Thoracic aorta (tissue), 2 donors: ENCODE data around the gene PDHX. TPM values are rescaled to one million over a fixed set of nuclear protein-coding genes. Genes with fewer than 3 reads are reported as not detected.

ENCODE experiments used
- ATAC-seq: fragments of 150-250 bp; one replicate; pipeline ENCODE4 v1.8.0; 2017; ENCODE audit warnings: low read depth; ENCODE audit not compliant: insufficient number of reproducible peaks, low FRiP score
- DNase-seq: peaks from one replicate; pipeline ENCODE4 v3.0.0-alpha.2; 2020; ENCODE audit warnings: low spot score
- H3K27ac ChIP-seq, 2 donors: fragments of 200-600 bp; sonication (generic); 1 replicate in 1 of 2; 2 replicates in 1 of 2; pipeline ENCODE4 v1.5.1; 2016; ENCODE audit warnings: mild to moderate bottlenecking in 2 of 2, moderate library complexity in 2 of 2
- H3K27me3 ChIP-seq: fragments of 200-600 bp; sonication (generic); replicated peaks from 2 replicates; pipeline ENCODE4 v1.6.0; 2016; ENCODE audit warnings: mild to moderate bottlenecking; ENCODE audit not compliant: insufficient read depth
- H3K36me3 ChIP-seq: fragments of 200-600 bp; sonication (generic); one replicate; pipeline ENCODE4 v1.5.1; 2016
- H3K4me1 ChIP-seq, 2 donors: fragments of 200-600 bp; sonication (generic); 1 replicate in 1 of 2; 2 replicates in 1 of 2; pipeline versions ENCODE4 v1.5.1 to v1.6.0; 2016; ENCODE audit warnings: low read depth in 2 of 2, mild to moderate bottlenecking in 1 of 2; ENCODE audit not compliant: control insufficient read depth in 1 of 2
- H3K4me3 ChIP-seq: fragments of 200-600 bp; sonication (generic); 2 replicates; pipeline ENCODE4 v1.5.1; 2016; ENCODE audit warnings: mild to moderate bottlenecking
- H3K9me3 ChIP-seq: fragments of 200-600 bp; sonication (generic); 2 replicates; pipeline ENCODE4 v1.5.1; 2016
- CTCF ChIP-seq: fragments of 200-600 bp; sonication (generic); IDR thresholded peaks from one replicate; pipeline ENCODE4 v1.5.1; 2019; ENCODE audit warnings: antibody characterized with exemption
- total RNA-seq, 2 donors: library from RNA; depleted of rRNA; stranded (reverse); fragments of >200 nt; gene quantifications; one replicate each; pipeline versions ENCODE4 v1.1.0 to v1.2.3, GENCODE V29; 2016

PDHX gene
- total RNA-seq, 2 donors from 2014 or later, result 19.8 to 27.5 TPM

- no peak for TF ChIP-seq CTCF
- Histone ChIP-seq H3K27me3 (no peaks in the 10 kb centered on the region), H3K9me3 (no peaks in the 10 kb centered on the region), H3K27ac (no peak overlapping the region), H3K36me3 (peaks cover 16% of the 10 kb centered on the region), H3K4me1 (peaks cover 0 to 6% of the 10 kb centered on the region in 2 donors), H3K4me3 (no peak overlapping the region)
- no peak for DNase-seq
- ATAC-seq, result no peak
Measured at GRCh38 chr11:34971928-34972327, 55.5 kb downstream of the PDHX start.

GRCh38 chr11:34972366-34972765 is 55.9 kb downstream of the PDHX start:
- H3K36me3 ChIP-seq, result peaks cover 16% of the 10 kb centered on the region
- no peak for TF ChIP-seq CTCF
- no peak for DNase-seq
- peaks cover 0 to 6% of the 10 kb centered on the region in 2 donors for H3K4me1 ChIP-seq
- no peak overlapping the region for H3K4me3 ChIP-seq
- no peaks in the 10 kb centered on the region for H3K9me3 ChIP-seq
- no peak overlapping the region for H3K27ac ChIP-seq
- no peaks in the 10 kb centered on the region for H3K27me3 ChIP-seq
- ATAC-seq, result no peak

GRCh38 chr11:34972892-34973291 is 56.5 kb downstream of the PDHX start:
- Histone ChIP-seq H3K27ac (no peak overlapping the region), H3K36me3 (peaks cover 16% of the 10 kb centered on the region), H3K4me1 (peaks cover 0 to 6% of the 10 kb centered on the region in 2 donors), H3K9me3 (no peaks in the 10 kb centered on the region), H3K4me3 (no peak overlapping the region), H3K27me3 (no peaks in the 10 kb centered on the region)
- DNase-seq, result no peak
- no peak for TF ChIP-seq CTCF
- no peak for ATAC-seq

GRCh38 chr11:34975482-34975881 is 59.1 kb downstream of the PDHX start:
- no peak for TF ChIP-seq CTCF
- DNase-seq (no peak), ATAC-seq (no peak)
- H3K9me3 ChIP-seq, result no peaks in the 10 kb centered on the region
- no peak overlapping the region for H3K27ac ChIP-seq
- peaks cover 0 to 6% of the 10 kb centered on the region in 2 donors for H3K4me1 ChIP-seq
- no peaks in the 10 kb centered on the region for H3K27me3 ChIP-seq
- H3K36me3 ChIP-seq, result peaks cover 4% of the 10 kb centered on the region
- H3K4me3 ChIP-seq, result no peak overlapping the region

GRCh38 chr11:34976496-34977088 is 60.2 kb downstream of the PDHX start:
- no peak for TF ChIP-seq CTCF
- no peak overlapping the region for H3K27ac ChIP-seq

More at GRCh38 chr11:34976496-34977088, 60.2 kb downstream of the PDHX start:
- ATAC-seq (no peak), DNase-seq (no peak)
- peaks cover 3% of the 10 kb centered on the region for H3K36me3 ChIP-seq
- H3K27me3 ChIP-seq, result no peaks in the 10 kb centered on the region
- no peak overlapping the region for H3K4me3 ChIP-seq
- peaks cover 0 to 6% of the 10 kb centered on the region in 2 donors for H3K4me1 ChIP-seq
- H3K9me3 ChIP-seq, result no peaks in the 10 kb centered on the region
